HG02623 (cell line): Measurements from ENCODE around the gene PLEK.
"Not testable (repeated sequence)": the region's sequence is repeated elsewhere in the genome, so short reads cannot be mapped to it uniquely, and the experiment has no call there.

Experiments used
- ATAC-seq: cut with Tn5 transposase; IDR thresholded peaks from one replicate; pipeline ENCODE4 v1.9.1; 2021; ENCODE audit warnings: moderate library complexity; ENCODE audit not compliant: unreplicated experiment

Gene PLEK

DNA sequence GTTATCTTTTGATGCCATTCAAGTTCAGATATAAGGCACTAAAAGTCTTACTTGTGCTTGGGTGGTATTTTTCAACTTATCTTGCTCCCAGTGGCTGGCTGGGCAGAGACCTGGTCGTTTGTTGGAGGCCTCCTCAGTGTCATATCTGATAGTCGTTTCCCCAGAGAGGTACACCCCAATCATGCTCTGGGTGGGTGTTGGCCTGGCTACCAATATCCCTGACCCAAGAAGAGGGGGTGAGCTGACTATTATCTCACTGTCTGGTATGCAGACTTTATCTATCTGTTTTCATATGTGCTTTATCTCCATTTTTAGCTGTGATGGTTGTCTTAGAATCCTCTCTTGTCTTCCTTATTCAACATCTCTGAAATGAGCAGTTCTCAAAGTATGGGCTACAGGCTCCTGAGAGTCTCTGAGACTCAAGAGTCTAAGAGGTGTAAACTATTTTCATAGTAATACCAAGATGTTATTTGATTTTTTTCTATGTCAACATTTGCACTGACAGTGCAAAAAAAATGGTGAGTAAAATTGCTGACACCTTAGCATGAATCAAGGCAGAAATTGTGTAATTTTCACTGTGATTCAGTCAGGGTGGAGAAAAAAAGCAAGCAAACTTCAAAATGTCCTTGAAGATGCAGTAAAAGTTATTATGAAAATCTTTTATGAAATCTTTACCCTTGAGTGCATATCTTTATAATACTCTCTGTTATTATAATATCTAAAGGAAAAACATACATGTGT is 12.3 kb upstream of the PLEK start:
- ATAC-seq = no peak

DNA sequence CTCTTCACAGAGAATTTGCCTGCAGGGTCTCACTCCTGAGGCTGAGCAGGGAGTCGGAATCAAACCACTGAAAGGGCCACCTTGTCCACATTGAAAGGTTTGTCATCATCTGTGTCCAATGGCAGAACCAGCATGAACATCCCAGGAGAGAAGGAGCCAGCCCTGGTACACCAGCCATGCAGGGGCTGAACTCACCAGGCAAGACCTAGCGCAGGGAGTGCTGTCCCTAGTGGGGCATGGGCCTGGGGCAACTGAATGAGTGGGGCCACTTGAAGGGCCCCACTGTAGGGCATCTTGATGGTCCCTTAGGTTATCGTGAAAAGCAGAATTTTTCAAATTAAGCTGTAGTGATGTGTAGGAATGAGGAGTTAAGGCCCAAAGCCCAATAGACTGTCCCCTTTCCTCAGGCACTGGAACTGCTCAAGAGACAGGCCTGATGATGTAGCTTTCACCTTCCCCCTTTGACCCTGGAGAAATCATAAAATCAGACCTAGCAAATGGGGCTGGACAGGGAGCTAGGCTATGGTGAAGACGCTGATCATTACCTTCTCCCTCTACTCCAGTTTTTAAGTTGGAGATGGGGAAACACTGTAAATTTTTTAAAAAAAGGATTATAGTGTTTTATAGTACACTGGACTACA is 8.4 kb upstream of the PLEK start:
- no peak for ATAC-seq

DNA sequence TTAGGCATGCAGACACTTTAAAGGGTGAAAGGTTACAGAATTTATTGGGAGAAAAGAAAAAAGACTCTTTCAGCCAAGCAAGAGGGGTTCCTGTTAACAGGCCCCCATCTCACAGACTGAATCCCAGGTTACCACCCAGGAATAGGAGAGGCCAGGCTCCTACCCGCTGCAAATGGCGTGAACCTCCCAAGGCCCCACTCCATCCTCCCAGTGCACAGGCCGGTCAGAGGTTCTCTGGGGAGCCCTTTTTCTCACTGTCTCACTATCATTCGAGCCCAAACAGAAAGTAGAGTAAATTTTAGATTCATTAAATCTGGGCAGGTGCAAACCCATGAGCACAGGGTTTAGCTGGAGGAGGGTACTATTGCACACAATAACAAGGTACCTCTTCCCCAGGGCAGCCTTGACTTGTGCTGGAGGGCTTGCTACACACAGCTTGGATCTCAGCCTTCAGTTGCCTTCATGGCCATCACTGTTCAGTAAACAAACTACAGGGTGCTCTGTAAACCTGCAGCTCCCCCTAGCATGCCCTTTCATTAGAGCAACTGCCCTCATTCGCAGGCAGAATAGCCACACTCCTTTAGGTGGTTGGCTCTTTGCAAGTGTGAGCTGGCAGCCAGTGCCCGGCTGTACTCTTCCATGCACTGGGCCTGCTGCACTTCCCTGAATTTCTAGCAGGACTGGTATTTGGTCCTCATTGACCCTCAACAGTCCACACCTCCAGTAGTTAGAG is 7.3 kb upstream of the PLEK start:
- ATAC-seq = peak; percentile 57

DNA sequence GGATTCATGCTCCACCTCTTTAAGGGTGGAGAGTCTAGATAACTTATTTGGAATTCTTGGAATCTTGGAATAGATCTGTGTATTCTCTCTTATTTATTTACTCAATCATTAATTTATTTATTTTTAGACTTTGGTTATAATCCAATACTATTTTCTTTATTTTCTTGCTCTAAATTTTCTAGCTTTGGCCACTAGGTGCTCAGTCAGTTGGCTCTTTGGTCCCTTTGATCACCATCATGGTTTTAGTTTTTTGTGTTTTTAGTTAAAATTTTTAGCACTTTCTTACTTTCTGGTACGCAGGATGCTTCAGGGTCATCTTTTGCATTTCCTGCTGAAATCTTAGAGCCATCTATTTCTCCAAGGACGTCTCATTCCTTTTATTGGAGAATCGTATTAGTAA is 5.2 kb upstream of the PLEK start:
- no peak for ATAC-seq

DNA sequence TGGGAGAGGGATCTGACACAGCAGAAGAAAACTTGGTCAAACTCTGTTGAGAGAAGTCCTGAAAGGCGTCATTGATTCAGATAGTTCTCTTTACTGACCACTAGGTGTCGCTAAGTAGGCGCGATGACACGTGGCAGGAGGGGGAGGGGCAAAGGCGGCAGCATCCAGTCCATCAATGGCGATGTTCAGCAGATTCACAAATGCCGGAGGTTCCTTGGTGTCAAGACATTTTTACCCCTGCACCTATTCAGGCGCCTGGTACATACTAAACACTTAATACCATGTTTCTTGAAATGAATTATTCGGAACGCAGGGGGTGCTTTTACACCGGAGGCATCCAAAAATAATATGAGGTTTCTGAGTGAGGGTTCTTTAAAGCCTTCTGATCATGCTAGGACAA is 3.0 kb upstream of the PLEK start:
- ATAC-seq = peak; percentile 36

DNA sequence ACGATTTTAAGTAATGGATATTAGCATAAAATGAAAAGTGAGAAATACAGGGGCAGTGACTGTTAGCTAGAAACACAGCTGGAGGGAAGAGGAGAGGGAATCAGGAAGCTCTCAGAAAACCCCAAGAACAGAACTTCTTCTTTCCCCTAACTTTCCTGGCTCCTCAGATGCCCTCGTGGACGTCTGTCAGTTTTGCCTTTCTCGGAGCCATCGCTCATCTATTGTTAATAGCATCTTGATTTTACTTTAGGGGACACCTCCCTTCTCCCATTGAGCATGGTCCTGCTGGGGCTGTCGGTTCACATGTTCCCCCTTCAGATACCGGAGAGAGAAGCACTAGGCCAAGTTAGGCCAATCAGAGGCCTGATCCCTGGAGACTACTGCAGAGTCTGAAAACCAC is 2.3 kb upstream of the PLEK start:
- no peak for ATAC-seq

DNA sequence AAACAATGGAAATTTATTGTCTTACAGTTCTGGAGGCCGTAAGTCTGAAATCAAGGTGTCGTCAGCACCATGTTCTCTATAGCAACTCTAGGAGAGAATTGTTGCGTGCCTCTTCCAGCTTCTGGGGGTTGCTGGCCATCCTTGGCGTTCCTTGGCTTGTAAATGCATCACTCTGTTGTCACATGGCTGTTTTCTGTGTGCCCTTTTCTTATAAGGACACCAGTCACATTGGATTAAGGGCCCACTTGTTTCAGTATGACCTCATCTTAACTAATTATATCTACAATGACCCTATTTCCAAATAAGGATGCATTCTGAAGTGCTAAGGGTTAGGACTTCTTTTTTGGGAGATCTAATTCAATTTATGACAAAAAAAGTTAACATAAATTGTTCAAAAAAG is 1.4 kb upstream of the PLEK start:
- ATAC-seq = no peak

DNA sequence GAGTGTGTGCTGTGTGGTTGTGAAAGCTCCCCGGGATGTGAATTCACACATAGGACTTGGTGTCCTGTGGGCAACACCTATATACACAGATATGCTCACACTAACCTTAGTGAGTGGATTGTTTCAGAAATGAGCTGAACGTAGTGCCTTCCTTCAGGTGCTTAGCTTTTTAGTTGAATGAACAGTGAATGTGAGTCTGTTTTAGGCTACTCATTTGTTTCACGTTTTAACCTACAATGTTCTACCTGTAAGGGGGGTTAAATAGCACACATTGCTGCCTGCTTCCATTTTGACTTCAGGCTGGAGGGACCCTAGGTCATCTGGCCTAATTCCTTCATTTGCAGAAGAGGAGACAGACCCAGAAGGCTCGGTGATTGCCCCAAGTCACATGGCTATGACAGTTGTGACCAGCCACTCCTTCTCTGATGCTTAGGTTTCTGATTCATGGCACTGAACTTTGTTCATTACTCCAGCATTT is 1.0 kb downstream of the PLEK start:
- ATAC-seq = peak; percentile 34

DNA sequence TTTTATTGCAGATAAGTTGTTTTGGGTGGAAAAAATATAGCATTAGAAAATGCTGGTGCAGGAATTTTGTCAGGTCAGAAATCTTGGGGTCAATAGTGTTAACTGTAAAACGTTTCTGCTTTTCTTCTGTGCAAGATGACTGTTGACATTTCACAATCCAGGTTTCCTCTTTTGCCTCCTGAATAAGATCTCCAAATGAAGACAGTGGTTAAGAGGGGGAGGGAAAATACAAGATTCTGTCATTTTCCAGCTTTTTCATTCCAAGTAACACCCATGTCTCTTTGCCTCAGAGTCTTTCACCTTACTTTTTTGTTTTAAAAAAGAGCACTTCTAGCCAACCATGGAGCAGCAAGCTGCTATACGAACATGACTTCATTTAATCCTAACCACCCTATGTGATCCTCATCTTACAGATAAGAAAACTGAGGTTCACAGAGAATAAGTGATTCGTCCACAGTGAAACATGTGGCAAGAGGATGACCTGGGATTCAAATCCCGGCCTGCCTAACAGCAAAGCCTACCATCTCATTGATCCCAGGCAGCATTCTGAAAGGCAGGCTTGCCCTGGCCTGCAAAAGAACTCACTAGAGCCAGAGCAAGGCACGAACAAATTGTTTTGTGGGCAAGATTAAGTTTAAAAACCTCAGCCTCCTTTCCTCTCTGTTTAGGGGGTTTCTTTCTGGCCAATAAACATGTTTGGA is 3.0 kb downstream of the PLEK start:
- no peak for ATAC-seq

DNA sequence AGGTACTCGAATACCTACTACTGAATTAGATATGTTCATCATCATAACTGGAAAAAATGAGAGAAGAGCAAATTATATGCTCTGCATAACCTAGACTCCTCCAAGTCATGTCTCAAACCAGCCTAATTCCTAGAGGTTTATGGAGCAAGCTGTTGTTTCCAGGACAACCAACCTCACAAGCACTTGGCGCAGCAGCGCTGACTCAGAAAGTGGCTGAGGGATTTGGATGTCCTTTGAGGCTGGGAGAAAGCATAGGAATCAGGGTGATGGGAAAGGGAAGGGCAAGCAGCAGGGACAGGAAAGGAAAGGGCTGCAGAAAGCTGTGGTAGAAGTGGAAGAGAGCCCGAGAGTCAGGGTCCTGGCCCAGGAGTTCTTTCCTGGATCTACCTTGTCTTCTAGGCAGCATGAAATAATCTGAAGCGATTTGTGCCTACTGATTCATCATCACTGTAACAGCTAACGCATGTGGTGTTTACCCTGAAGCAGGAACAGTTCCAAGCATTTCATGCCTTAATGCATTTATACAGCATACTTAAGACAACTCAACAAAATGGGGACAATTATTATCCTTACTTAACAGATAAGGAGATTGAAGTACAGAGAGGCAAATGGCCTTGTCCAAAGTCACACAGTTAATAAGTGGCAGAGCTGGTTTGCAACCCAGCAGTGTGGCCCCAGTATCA is 3.7 kb downstream of the PLEK start:
- ATAC-seq = no peak

DNA sequence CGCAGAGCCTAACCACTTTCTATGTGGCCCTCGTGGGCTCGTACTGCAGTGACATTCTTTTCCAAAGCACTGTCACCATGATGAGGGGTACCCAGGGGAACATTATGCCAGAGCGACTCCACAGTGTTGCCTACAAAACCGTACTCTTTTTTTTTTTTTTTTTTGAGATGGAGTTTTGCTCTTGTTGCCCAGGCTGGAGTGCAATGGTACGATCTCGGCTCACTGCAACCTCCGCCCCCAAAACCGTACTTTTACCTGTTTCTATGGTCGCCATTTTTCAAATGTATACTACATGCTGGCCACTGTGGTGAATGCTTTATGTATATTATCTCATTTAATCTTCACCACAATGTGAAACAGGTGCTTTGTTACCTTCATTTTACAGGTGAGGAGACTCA is 4.3 kb downstream of the PLEK start:
- no peak for ATAC-seq

DNA sequence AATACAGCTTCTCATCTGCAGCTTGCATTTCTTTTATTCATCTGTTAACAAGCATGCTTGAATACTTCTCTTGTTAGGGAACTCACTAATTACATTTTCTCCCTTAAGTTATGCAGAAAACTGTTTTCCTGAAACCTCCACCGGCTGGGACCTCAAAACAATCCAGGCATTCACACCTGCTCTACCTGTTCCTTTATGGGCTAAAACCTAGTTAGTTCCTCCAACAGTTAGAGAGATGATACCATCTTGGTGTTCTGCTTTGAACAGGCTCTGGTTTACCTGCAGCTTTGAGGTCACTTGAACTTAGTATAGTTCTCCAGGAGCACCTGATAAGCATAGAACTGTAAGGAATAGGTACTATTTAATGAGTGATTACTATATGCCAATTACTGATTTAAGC is 6.1 kb downstream of the PLEK start:
- no peak for ATAC-seq

DNA sequence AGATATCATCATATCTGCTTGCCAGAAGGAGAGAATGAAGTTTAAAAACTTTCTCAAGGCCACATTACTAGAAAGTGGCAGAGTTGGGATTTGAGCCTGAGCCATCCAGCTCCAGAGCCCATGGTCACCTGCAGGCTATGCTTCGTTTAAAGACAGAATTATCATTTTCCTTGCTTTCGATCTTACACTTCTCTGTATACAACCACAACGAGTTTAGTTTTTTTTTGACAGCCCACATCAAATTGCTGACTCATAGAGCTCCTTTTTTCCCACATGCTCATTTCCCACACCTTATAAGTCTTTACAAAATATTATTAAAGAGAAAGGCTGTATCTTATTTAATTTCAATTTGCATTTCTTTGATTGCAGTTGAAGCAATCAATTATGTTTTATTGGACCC is 6.5 kb downstream of the PLEK start:
- no peak for ATAC-seq

DNA sequence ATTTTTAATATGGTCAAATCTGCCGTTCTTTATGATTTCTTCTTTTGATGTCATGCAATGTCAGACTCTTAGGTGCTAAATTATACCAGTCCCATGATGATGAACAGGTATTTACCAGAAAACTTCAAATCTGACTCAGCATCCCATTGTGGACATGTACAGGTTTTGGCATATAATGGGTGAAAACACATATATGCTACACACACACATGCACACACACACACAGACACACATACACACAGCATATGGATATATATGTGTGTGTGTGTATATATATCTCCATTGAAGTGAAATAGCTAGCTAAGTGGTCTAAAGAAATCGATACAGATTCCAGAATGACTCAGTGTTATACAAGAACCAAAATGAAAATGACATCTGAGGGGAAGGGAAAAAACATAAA is 7.4 kb downstream of the PLEK start:
- ATAC-seq = no peak

DNA sequence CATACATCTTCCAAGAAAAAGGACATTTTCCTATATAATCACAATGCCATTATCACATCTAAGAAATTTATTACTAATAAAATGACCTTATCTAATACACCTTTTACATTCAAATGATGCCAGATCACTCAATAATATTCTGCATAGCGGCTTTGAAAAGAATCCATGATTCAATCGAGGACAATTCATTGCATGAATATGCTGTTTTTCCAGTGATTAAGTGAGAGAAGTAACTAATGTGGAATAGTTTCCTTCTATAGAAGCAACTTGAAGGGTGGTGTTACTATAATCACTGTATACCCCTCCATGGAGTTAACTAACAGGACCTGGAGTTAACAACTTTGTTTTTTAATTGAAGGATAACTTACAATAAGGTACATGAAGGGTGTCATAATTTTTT is 9.1 kb downstream of the PLEK start:
- no peak for ATAC-seq

DNA sequence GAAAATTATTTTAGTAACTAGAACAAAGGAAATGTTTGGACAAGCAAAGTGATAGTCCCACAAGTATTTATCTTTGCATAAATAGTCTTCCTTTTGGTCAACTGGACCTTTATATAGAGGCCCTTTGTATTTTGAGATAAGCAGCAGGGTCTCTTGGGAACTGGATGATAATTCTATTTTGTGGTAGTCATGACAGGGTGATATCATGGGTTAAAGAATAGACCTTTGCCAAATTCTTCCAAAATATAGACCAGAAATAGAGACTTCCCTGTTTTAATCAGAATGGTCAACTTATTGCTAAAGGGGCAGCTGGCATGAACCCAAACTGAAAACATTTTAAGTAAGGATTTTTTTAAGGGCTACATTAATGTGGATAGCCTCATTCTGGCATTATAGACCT is 10.5 kb downstream of the PLEK start:
- no peak for ATAC-seq

DNA sequence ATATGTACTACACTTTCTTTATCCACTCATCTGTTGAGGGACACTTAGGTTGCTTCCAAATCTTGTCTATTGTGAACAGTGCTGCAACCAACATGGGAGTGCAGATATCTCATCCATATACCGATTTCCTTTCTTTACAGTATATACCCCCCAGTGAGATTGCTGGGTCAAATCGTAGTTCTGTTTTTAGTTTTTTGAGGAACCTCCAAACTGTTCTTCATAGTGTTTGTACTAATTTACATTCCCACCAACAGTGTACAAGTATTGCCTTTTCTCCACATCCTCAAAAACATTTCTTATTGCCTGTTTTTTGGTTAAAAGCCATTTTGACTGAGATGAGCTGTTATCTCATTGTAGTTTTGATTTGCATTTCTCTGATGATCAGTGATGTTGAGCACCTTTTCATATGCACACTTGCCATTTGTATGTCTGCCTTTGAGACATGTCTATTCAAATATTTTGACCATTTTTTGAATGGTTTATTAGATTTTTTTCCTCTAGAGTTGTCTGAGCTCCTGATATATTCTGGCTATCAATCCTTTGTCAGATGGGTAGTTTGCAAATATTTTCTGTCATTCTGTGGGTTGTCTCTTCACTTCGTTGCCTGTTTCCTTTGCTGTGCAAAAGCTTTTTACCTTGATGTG is 12.2 kb downstream of the PLEK start:
- ATAC-seq = no peak

DNA sequence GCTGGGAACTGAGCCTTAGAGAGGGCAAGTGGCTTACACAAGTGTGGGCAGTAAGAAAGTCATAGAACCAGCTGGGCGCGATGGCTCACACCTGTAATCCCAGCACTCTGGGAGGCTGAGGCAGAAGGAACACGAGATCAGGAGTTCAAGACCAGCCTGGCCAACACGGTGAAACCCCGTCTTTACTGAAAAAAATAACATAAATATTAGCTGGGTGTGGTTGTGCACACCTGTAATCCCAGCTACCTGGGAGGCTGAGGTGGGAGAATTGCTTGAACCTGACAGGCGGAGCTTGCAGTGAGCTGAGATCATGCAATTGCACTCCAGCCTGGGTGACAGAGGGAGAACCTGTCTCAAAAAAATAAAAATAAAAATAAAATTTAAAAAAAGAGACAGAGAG is 13.7 kb downstream of the PLEK start:
- not testable (repeated sequence) for ATAC-seq

DNA sequence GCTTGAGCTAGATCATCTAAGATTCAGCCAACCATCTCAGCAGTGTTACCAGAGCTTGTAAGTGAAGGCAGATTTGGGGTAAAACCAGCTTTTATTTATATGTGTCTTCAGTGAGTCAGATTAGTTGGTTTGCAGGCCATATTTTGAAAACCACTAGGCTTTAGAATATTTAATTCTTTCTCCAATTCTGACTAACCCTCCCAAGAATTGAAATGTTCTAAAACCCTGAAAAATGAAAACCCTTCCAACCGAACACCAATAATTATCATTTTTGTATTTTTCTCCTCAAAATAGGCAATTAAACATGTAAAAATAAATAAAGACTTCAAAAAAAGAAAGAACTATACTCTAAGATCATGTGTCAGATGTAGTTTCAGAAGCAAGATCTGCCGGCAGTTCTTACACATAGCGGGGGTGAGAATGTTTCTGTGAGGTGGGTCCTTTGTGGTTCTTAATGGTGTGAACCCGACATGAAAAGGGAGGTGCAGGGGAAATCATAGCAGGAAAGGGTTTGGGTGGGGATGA is 14.2 kb downstream of the PLEK start:
- no peak for ATAC-seq

DNA sequence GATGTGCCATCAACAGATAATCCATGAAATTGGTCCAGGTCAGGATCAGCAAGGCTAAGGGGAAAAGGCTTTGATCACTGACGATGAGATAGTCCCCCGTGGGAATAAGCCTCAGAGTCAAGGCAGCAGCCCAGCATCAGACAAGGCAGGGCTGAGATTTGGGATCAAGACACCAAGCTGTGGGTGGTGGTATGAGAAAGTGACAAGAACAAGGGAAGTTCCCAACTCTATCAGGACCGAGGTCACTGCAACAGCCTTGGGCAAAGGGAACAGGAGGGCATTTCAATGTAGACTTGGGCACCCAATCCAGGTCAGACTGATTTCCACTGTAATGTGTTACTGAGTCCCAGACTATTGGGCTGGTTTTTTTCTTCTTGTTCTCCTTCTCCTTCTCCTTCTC is 18.7 kb downstream of the PLEK start:
- no peak for ATAC-seq
